Measurements from ENCODE around the gene NOL4L. TPM values are rescaled to one million over a fixed set of nuclear protein-coding genes. Genes with fewer than 3 reads are reported as not detected.

NOL4L gene
- 90.6 to 93.7 TPM (median 91.3 TPM) in 3 replicates for total RNA-seq

GRCh38 chr20:32585011-32585585 is at the start of gene NOL4L:
Gene NOL4L, minus strand, starts transcription at chr20:32585333. Its CDS starts 443 bp downstream, at chr20:32584890.
- no peaks in the 10 kb centered on the region for H3K9me3 Mint-ChIP-seq
- H3K27ac Mint-ChIP-seq = peak within 1 kb of the TSS; percentile 87
- no peak for TF ChIP-seq CTCF (IDR thresholded peaks at IDR 0.05; ENCODE audit: unreplicated experiment)
- peak; percentile 51 to 53 for DNase-seq (ENCODE audit: low spot score in 2 of 2, unreplicated experiment in 2 of 2)
- no peaks in the 10 kb centered on the region for H3K36me3 Mint-ChIP-seq
- peaks cover 29% of the 10 kb centered on the region for H3K4me1 Mint-ChIP-seq
- peak within 1 kb of the TSS; percentile 91 for H3K4me3 Mint-ChIP-seq
- peaks cover 25% of the 10 kb centered on the region for H3K27me3 Mint-ChIP-seq (ENCODE audit: low read depth)

GRCh38 chr20:32634041-32634805 is 49.1 kb upstream of the NOL4L start:
- H3K4me3 Mint-ChIP-seq = peak overlapping the region; percentile 20
- H3K4me1 Mint-ChIP-seq = peaks cover 48% of the 10 kb centered on the region
- no peaks in the 10 kb centered on the region for H3K36me3 Mint-ChIP-seq
- no peak for DNase-seq (ENCODE audit: low spot score in 2 of 2, unreplicated experiment in 2 of 2)
- peak overlapping the region; percentile 55 for H3K27ac Mint-ChIP-seq
- no peaks in the 10 kb centered on the region for H3K27me3 Mint-ChIP-seq (ENCODE audit: low read depth)
- no peak for TF ChIP-seq CTCF (IDR thresholded peaks at IDR 0.05; ENCODE audit: unreplicated experiment)
- no peaks in the 10 kb centered on the region for H3K9me3 Mint-ChIP-seq

- no peak for DNase-seq (ENCODE audit: low spot score in 2 of 2, unreplicated experiment in 2 of 2)
- no peak overlapping the region for H3K4me3 Mint-ChIP-seq
- no peaks in the 10 kb centered on the region for H3K27me3 Mint-ChIP-seq (ENCODE audit: low read depth)
- no peaks in the 10 kb centered on the region for H3K9me3 Mint-ChIP-seq
- no peak for TF ChIP-seq CTCF (IDR thresholded peaks at IDR 0.05; ENCODE audit: unreplicated experiment)
- peak overlapping the region; percentile 75 for H3K27ac Mint-ChIP-seq
- H3K36me3 Mint-ChIP-seq = no peaks in the 10 kb centered on the region
- peaks cover 56% of the 10 kb centered on the region for H3K4me1 Mint-ChIP-seq
Observed at GRCh38 chr20:32632461-32633354, 47.6 kb upstream of the NOL4L start.

- H3K27ac Mint-ChIP-seq = peak overlapping the region; percentile 75
- no peaks in the 10 kb centered on the region for H3K36me3 Mint-ChIP-seq
- peaks cover 60% of the 10 kb centered on the region for H3K4me1 Mint-ChIP-seq
- H3K4me3 Mint-ChIP-seq = no peak overlapping the region
- no peaks in the 10 kb centered on the region for H3K9me3 Mint-ChIP-seq
- no peak for TF ChIP-seq CTCF (IDR thresholded peaks at IDR 0.05; ENCODE audit: unreplicated experiment)
- no peak for DNase-seq (ENCODE audit: low spot score in 2 of 2, unreplicated experiment in 2 of 2)
- H3K27me3 Mint-ChIP-seq (ENCODE audit: low read depth) = no peaks in the 10 kb centered on the region
Observed at GRCh38 chr20:32631933-32632460, 46.9 kb upstream of the NOL4L start.

GRCh38 chr20:32629813-32630212 is 44.7 kb upstream of the NOL4L start:
- Mint-ChIP-seq H3K36me3 (no peaks in the 10 kb centered on the region), H3K4me3 (no peak overlapping the region), H3K27ac (no peak overlapping the region), H3K9me3 (no peaks in the 10 kb centered on the region), H3K27me3 (ENCODE audit: low read depth) (no peaks in the 10 kb centered on the region), H3K4me1 (peaks cover 44% of the 10 kb centered on the region)
- DNase-seq (ENCODE audit: low spot score in 2 of 2, unreplicated experiment in 2 of 2) = no peak
- TF ChIP-seq CTCF (IDR thresholded peaks at IDR 0.05; ENCODE audit: unreplicated experiment) = no peak
